ENCODE results near the gene BEX3. TPM values are rescaled to one million over a fixed set of nuclear protein-coding genes. Genes with fewer than 3 reads are reported as not detected.
"Not testable (repeated sequence)": the region's sequence is repeated elsewhere in the genome, so short reads cannot be mapped to it uniquely, and the experiment has no call there.

BEX3 gene
- total and polyA plus RNA-seq, 3 donors from 2014 or later, result 289 to 415 (median 354) TPM

DNA sequence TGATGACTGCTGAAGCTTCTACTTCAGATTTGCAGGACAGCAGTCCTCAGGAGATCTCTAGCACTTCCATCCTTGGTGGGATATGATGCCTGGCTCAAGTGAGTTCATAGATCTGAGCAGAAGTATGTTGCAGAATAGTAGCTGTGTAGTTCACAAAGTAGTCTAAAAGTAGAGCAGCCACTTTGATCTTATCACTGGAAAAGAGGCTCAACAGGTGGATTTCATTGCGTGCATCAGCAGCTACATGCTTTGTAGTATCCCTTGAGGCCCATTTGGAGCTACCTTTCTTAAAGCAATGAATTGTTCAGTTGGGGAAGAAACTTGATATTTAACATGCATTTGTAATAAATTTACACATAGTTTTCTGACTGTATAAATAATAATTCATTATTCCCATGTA is 29.9 kb downstream of the BEX3 start:
- Histone ChIP-seq H3K27me3 (no peaks in the 10 kb centered on the region), H3K9me3 (no peaks in the 10 kb centered on the region), H3K27ac (no peak overlapping the region), H3K36me3 (ENCODE audit: low read depth, missing control alignments) (no peaks in the 10 kb centered on the region), H3K4me1 (no peaks in the 10 kb centered on the region), H3K4me3 (no peak overlapping the region)
- no peak for DNase-seq
- WGBS, 2 donors, result 94 to 100% methylated on average over 1 of the region's 1 CpG
- no peak for TF ChIP-seq POLR2A (IDR thresholded peaks at IDR 0.05)
- TF ChIP-seq, protein P1, sequence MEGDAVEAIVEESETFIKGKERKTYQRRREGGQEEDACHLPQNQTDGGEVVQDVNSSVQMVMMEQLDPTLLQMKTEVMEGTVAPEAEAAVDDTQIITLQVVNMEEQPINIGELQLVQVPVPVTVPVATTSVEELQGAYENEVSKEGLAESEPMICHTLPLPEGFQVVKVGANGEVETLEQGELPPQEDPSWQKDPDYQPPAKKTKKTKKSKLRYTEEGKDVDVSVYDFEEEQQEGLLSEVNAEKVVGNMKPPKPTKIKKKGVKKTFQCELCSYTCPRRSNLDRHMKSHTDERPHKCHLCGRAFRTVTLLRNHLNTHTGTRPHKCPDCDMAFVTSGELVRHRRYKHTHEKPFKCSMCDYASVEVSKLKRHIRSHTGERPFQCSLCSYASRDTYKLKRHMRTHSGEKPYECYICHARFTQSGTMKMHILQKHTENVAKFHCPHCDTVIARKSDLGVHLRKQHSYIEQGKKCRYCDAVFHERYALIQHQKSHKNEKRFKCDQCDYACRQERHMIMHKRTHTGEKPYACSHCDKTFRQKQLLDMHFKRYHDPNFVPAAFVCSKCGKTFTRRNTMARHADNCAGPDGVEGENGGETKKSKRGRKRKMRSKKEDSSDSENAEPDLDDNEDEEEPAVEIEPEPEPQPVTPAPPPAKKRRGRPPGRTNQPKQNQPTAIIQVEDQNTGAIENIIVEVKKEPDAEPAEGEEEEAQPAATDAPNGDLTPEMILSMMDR (IDR thresholded peaks at IDR 0.05), result no peak
- intact Hi-C loops (cut with DNase I; ENCODE audit: low total_unique reads), result no loop called here

DNA sequence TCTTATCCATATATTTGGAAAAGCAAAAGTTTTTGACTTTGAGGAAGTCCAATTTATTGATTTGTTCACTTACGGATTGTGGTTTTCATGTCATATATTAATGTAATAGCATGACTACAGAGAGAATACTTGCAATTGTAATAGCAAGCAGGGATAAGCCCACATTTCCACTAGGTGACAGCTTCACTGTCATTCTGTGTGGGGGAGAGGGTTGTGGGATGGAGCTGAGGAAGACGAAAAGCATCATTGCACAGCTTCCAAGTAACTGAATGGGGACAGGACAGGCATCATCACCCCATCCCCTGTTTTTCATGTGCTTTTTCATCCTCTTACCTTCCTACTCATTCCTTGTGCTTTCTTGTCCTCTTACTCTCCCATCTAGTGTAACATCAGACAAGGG is 31.4 kb downstream of the BEX3 start:
- no peak for TF ChIP-seq POLR2A (IDR thresholded peaks at IDR 0.05)
- TF ChIP-seq, protein P1 (IDR thresholded peaks at IDR 0.05), result no peak
- no peak for DNase-seq

DNA sequence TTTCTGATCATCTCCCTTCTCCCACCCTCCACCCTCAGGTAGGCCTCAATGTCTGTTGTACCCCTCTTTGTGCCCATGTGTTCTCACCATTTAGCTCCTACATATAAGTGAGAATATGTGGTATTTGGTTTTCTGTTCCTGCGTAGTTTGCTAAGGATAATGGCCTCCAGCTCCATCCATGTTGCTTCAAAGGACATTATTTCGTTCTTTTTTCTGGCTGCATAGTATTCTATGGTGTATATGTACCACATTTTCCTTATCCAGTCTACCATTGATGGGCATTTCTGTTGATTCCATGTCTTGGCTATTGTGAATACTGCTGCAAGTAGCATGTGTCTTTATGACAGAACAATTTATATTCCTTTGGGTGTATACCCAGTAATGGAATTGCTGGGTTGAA is 35.4 kb downstream of the BEX3 start:
- H3K4me3 ChIP-seq; H3K36me3 ChIP-seq (ENCODE audit: low read depth, missing control alignments); H3K27me3 ChIP-seq; H3K27ac ChIP-seq; intact Hi-C loops (cut with DNase I; ENCODE audit: low total_unique reads); DNase-seq; H3K4me1 ChIP-seq; H3K9me3 ChIP-seq: not testable (repeated sequence)
- WGBS, 2 donors, result 96 to 100% methylated on average over 2 of the region's 2 CpGs

More for the DNA sequence above, 31.4 kb downstream of the BEX3 start:
- WGBS, 2 donors, result 83 to 89% methylated on average over 2 of the region's 2 CpGs
- Histone ChIP-seq H3K9me3 (no peaks in the 10 kb centered on the region), H3K27ac (no peak overlapping the region), H3K36me3 (ENCODE audit: low read depth, missing control alignments) (no peaks in the 10 kb centered on the region), H3K27me3 (no peaks in the 10 kb centered on the region), H3K4me1 (no peaks in the 10 kb centered on the region), H3K4me3 (no peak overlapping the region)
- intact Hi-C loops (cut with DNase I; ENCODE audit: low total_unique reads), result no loop called here

DNA sequence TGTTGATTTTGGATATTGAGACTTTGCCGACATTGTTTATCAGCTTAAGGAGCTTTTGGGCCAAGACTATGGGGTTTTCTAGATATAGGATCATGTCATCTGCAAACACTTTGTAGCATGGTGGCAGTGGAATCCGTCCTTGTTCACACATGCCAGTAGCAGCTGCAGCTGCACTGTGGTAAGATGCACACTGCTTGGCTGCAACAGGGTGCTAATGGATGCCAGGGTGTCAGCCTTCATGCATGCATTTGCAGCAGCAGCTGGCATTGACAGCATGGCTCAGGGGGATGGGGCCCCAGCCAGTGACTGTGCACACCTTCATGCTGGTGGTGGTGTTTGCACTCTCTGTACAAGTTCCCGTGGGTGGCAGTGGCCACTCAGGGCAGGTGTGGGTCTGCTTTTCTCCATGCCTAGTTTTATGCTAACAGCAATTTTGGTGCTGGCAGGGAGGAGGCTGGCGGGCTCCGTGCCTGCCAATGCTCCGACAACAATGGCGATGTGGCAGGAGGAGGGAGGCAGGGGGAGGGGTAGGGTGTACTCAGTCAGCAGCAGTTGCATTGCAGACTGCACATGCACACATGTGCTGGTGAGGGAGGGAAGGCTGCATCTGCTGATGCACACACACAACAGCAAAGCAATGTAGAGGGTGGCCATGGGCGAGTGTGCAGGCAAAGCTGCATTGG is 37.5 kb downstream of the BEX3 start:
- no peaks in the 10 kb centered on the region for H3K27me3 ChIP-seq
- DNase-seq, result no peak
- H3K4me3 ChIP-seq, result no peak overlapping the region
- intact Hi-C loops (cut with DNase I; ENCODE audit: low total_unique reads), result no loop called here
- H3K27ac ChIP-seq, result no peak overlapping the region
- H3K36me3 ChIP-seq (ENCODE audit: low read depth, missing control alignments), result no peaks in the 10 kb centered on the region
- TF ChIP-seq, protein P1 (IDR thresholded peaks at IDR 0.05), result no peak
- TF ChIP-seq POLR2A (IDR thresholded peaks at IDR 0.05), result no peak
- no peaks in the 10 kb centered on the region for H3K9me3 ChIP-seq
- no peaks in the 10 kb centered on the region for H3K4me1 ChIP-seq
- 100% methylated on average over 1 to 6 of the region's 8 CpGs for WGBS, 2 donors

DNA sequence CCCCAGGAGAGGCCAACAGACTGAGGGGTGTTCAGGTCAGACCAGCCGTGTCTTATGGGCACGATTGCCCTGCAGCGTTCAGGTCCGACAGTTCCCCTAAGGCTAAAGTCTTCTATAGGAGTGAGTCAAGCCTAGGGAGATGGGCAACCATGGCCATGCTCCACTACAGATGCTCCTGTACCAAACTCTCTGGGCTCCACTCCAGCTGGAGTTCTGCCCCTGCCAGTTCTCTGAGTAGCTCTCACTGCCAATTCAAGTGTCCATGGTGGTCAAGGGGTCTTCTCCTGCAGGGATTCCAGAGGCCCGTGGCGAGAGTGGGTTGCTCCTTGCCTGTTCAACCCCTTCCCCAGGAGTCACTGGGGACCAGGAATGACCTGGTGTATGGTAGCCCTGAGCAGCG is 38.2 kb downstream of the BEX3 start:
- H3K4me3 ChIP-seq, result no peak overlapping the region
- no peaks in the 10 kb centered on the region for H3K9me3 ChIP-seq
- no peaks in the 10 kb centered on the region for H3K36me3 ChIP-seq (ENCODE audit: low read depth, missing control alignments)
- DNase-seq, result no peak
- H3K27ac ChIP-seq, result no peak overlapping the region
- no peaks in the 10 kb centered on the region for H3K27me3 ChIP-seq
- H3K4me1 ChIP-seq, result no peaks in the 10 kb centered on the region
- intact Hi-C loops (cut with DNase I; ENCODE audit: low total_unique reads), result no loop called here
- no peak for TF ChIP-seq POLR2A (IDR thresholded peaks at IDR 0.05)
- TF ChIP-seq, protein P1 (IDR thresholded peaks at IDR 0.05), result no peak
- 88% methylated on average over 7 of the region's 7 CpGs; no CpG with 5 or more reads in 1 of the 2 donors for WGBS, 2 donors

All from testis (tissue), 3 donors.